Ishikawa (cell line): ENCODE data around the gene RNF168.

Experiments
- CREB1 ChIP-seq: IDR thresholded peaks from 2 replicates; pipeline ENCODE4 v1.6.1; 2012; ENCODE audit warnings: low read depth
- NFIC ChIP-seq: IDR thresholded peaks from 2 replicates; pipeline ENCODE4 v1.6.1; 2012
- TCF12 ChIP-seq: IDR thresholded peaks from 2 replicates; pipeline ENCODE4 v1.6.1; 2012; ENCODE audit warnings: low read depth
- TEAD4 ChIP-seq: IDR thresholded peaks from 2 replicates; pipeline ENCODE4 v1.6.1; 2012
- YY1 ChIP-seq: IDR thresholded peaks from 2 replicates; pipeline ENCODE4 v1.6.1; 2012; ENCODE audit warnings: low read depth

- no peak for TF ChIP-seq TEAD4
- TF ChIP-seq YY1 = no peak
- TF ChIP-seq NFIC = no peak
- TF ChIP-seq CREB1 = no peak
- TF ChIP-seq TCF12 = no peak
Measured at GRCh38 chr3:196477678-196478077, 25.9 kb downstream of the RNF168 start.
